DMS 273 (cell line): ENCODE results near the gene SIM1.

Experiments
- DNase-seq: peaks from one replicate; lab custom pipeline; 2025; ENCODE audit not compliant: unreplicated experiment; lab: John Stamatoyannopoulos, UW

Gene SIM1

GRCh38 chr6:100427452-100427851, 37.3 kb downstream of the SIM1 start:
- no peak for DNase-seq

GRCh38 chr6:100426744-100427338, 37.9 kb downstream of the SIM1 start:
- DNase-seq = no peak

GRCh38 chr6:100426241-100426640, 38.5 kb downstream of the SIM1 start:
- no peak for DNase-seq

GRCh38 chr6:100420711-100421110, 44.0 kb downstream of the SIM1 start:
- no peak for DNase-seq

GRCh38 chr6:100417036-100417435, 47.7 kb downstream of the SIM1 start:
- no peak for DNase-seq

GRCh38 chr6:100415768-100416167, 49.0 kb downstream of the SIM1 start:
- DNase-seq = peak; percentile 12

- DNase-seq = no peak
Measured at GRCh38 chr6:100412872-100413271, 51.8 kb downstream of the SIM1 start.

GRCh38 chr6:100404051-100404450, 60.7 kb downstream of the SIM1 start:
- DNase-seq = peak; percentile 10

- DNase-seq = no peak
Measured at GRCh38 chr6:100393493-100393892, 71.2 kb downstream of the SIM1 start.

GRCh38 chr6:100392423-100392822, 72.3 kb downstream of the SIM1 start:
- DNase-seq = no peak

GRCh38 chr6:100388868-100389519, 75.7 kb downstream of the SIM1 start:
- no peak for DNase-seq

- DNase-seq = no peak
Measured at GRCh38 chr6:100382767-100383195, 81.9 kb downstream of the SIM1 start.

- peak; percentile 17 for DNase-seq
Measured at GRCh38 chr6:100382031-100382430, 82.7 kb downstream of the SIM1 start.

GRCh38 chr6:100381111-100381510, 83.6 kb downstream of the SIM1 start:
- no peak for DNase-seq

- no peak for DNase-seq
Measured at GRCh38 chr6:100379386-100379785, 85.3 kb downstream of the SIM1 start.

- DNase-seq = peak; percentile 18
Measured at GRCh38 chr6:100378576-100378975, 86.1 kb downstream of the SIM1 start.

- no peak for DNase-seq
Measured at GRCh38 chr6:100376103-100376502, 88.6 kb downstream of the SIM1 start.

GRCh38 chr6:100372326-100373091, 92.2 kb downstream of the SIM1 start:
- peak; percentile 6 for DNase-seq

GRCh38 chr6:100371591-100371990, 93.1 kb downstream of the SIM1 start:
- no peak for DNase-seq

GRCh38 chr6:100370265-100370664, 94.5 kb downstream of the SIM1 start:
- DNase-seq = peak; percentile 43

GRCh38 chr6:100366419-100366818, 98.3 kb downstream of the SIM1 start:
- no peak for DNase-seq

- DNase-seq = no peak
Measured at GRCh38 chr6:100363651-100364050, 101.1 kb downstream of the SIM1 start.
